ELR (cell line): ENCODE measurements around the gene PLET1.

ENCODE experiments used
- DNase-seq: peaks from one replicate; pipeline ENCODE4 v3.0.0-alpha.2; 2015; ENCODE audit warnings: low read depth

Gene PLET1

GRCh38 chr11:112260490-112260889, at the start of gene PLET1:
Gene PLET1, minus strand, starts transcription at chr11:112260860. Its CDS starts 271 bp downstream, at chr11:112260589.
- DNase-seq = no peak

DNA sequence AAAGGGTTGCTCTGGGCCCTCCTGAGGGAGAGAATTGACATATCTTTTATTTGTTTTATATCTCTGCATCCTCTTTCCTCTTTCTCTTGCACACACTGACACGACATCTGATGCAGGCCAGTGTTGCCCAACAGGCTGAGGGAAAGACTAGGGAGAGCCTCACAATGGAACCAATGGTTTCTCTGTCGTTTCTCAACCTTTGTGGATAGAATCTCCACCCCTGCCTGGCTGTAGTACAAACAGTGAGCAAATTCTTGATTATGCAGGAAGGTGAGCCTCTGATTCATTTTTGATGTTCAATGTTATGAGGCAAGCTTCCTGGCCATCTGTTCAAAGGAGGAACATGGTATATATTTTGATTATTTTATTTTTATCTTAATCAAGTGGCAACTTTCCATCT, 49.8 kb upstream of the PLET1 start:
- DNase-seq = peak; percentile 7

GRCh38 chr11:112308651-112309050, 48.0 kb upstream of the PLET1 start:
- no peak for DNase-seq

- no peak for DNase-seq
Observed at GRCh38 chr11:112307616-112308015, 47.0 kb upstream of the PLET1 start.

GRCh38 chr11:112306230-112306629, 45.6 kb upstream of the PLET1 start:
- no peak for DNase-seq

GRCh38 chr11:112304914-112305313, 44.3 kb upstream of the PLET1 start:
- no peak for DNase-seq

- DNase-seq = peak; percentile 12
Observed at GRCh38 chr11:112303616-112304015, 43.0 kb upstream of the PLET1 start.

- DNase-seq = peak; percentile 4
Observed at GRCh38 chr11:112302226-112302868, 41.7 kb upstream of the PLET1 start.

GRCh38 chr11:112300094-112300786, 39.6 kb upstream of the PLET1 start:
- DNase-seq = no peak

DNA sequence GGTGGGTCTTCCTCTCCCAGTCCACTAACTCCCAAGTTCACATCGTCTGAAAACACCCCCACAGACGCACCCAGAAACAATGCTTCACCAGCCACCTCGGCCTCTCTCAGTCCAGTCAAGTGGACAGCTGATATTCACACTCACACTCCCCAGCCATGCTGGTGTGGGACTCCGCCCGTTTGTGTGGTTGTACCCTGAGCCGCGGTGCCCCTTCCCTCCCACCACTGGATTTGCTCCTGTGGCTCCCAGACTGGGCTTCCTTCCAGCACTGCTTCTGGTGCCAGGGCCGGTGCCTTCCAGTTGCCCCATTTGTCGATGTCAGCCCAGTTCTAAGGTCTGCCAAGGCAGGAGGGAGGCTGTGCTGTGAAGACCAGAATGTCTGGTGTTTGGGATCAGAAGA, 37.9 kb upstream of the PLET1 start:
- DNase-seq = no peak

DNA sequence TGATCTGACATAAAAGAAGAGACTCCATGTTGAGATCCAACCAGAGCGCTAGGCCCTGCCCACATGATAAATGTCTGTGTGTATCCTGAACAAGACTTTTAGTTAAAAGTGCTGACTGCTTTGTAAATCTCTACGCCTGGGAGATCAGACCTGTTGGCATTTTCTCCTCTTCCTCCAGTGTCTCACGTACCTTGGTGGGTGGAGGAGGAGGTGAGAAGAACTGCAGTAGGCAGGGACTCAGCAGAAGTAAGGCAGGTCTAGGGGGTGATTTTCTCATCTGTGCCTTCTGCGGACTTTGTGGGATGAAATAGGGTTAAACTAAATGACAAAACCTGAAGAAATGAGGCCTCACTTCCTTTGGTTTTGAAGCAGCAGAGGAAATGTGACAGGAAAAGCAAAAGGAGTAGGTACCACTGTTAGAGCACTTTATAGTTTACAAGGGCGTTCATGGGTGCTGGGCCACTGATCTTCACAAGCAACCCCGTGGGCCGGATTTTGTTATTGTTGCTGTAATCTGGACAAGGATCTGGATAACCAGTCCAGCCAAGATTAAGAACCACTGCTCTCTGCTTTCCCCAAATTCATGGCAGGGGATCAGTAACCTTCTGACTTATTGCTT, 36.7 kb upstream of the PLET1 start:
- no peak for DNase-seq

GRCh38 chr11:112296044-112296443, 35.4 kb upstream of the PLET1 start:
- DNase-seq = no peak

DNA sequence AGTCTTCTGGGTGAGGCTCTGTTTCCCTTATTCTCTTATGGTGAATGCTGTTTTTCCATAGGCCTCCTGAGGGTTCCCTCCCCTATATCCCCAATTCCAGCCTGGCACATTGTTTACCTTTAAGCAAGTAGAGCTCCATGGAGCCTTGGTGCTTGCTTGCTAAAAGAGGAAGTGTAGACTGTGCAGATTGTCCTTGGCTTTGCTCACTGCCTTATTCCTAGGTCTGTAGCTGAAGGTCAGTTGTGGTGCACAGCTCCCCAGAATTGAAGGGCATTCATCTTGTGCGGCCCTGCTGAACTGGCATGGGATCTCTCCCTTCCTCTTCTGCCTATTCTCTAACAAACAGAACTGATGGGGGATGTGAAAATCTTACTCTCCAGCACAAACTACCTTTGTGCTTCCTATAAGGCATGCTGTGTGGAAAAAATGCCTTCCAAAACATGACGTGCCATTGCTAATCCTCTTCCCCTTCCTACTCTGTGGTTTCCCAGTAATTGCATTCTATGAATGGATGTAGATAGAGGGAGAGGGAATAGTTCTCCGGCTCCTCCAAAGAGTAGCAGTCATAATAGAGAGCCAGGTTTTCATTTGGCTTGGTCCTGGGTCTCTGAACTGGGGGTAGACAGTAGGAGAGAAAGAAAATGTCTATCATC, 34.2 kb upstream of the PLET1 start:
- no peak for DNase-seq

GRCh38 chr11:112293614-112294013, 33.0 kb upstream of the PLET1 start:
- no peak for DNase-seq

- DNase-seq = peak; percentile 75
Observed at GRCh38 chr11:112292785-112293407, 32.2 kb upstream of the PLET1 start.

- no peak for DNase-seq
Observed at GRCh38 chr11:112292188-112292587, 31.5 kb upstream of the PLET1 start.

GRCh38 chr11:112291191-112291590, 30.5 kb upstream of the PLET1 start:
- DNase-seq = no peak

GRCh38 chr11:112290493-112290850, 29.8 kb upstream of the PLET1 start:
- peak; percentile 3 for DNase-seq

DNA sequence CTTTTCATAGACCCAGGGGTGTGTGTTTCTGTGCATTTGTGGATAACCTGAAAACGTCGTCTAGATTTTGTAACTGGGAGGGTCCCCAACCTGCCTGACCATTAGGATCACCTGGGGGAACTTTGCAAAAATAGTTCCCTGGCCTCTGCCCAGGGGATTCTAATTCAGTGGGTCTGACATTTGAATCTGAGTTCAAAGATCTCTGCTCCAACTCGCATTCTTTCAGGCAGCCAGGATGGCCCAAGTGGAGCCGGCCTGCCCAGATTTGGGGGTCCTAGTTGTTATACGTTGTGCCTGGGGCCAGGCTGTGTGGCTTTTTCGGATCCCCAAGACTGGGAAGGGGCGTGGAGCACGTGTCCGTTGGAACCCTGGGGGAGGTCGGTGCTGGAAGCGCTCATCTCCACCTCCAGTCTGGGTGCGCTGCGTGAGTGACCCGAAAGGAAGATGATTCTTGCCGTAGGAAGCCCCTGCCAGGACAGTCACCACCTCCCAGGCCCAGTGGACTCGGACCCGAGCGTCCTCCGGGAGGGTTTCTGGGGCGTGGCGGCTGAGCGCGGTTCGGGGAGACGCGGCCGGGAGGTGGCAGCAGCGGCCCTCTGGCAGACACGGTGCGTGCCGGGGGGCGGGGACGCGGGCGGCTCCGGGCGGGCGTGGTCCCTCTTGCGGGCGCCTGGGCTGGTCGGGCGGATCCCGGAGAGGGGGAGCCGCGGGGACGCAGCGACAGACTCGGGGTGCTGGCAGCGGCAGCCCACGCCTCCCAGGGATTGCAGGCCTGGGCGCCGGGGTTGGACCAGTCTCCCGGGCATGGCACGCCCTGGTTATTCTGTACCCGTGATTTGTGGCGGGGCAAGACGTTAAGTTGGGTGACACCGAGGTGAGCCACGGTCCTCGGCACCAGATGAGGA, 29.2 kb upstream of the PLET1 start:
- peak; percentile 80 for DNase-seq

- DNase-seq = no peak
Observed at GRCh38 chr11:112288021-112288420, 27.4 kb upstream of the PLET1 start.

- peak; percentile 16 for DNase-seq
Observed at GRCh38 chr11:112285841-112286311, 25.2 kb upstream of the PLET1 start.
